Left ventricle myocardium inferior (tissue), 1 donor: ENCODE results near the gene GEN1. TPM values are rescaled to one million over a fixed set of nuclear protein-coding genes. Genes with fewer than 3 reads are reported as not detected.

Experiments
- DNase-seq: peaks from one replicate; pipeline ENCODE4 v3.0.0-alpha.2; 2020
- H3K27ac ChIP-seq: fragments of 200-600 bp; replicated peaks from 2 replicates; pipeline ENCODE4 v1.8.0; 2021
- H3K27me3 ChIP-seq: fragments of 200-600 bp; 2 replicates; pipeline ENCODE4 v1.8.0; 2021; ENCODE audit warnings: low read depth
- H3K36me3 ChIP-seq: fragments of 200-600 bp; 2 replicates; pipeline ENCODE4 v1.8.0; 2021
- H3K4me1 ChIP-seq: fragments of 200-600 bp; 2 replicates; pipeline ENCODE4 v1.8.0; 2021
- H3K4me3 ChIP-seq: fragments of 200-600 bp; 2 replicates; pipeline ENCODE4 v1.8.0; 2021; ENCODE audit warnings: mild to moderate bottlenecking, moderate library complexity
- H3K9me3 ChIP-seq: fragments of 200-600 bp; replicated peaks from 2 replicates; pipeline ENCODE4 v1.8.0; 2021
- intact Hi-C: fragments of 100-400 bp; cut with micrococcal nuclease; formaldehyde crosslinking; loops from one replicate; pipeline ENCODE4 v1.11.0; 2022
- total RNA-seq: library from RNA; stranded (reverse); fragmentation: NEBNext Ultra II Directional; extraction: Animal tissue kit (Norgen Biotek cat#: 25700); gene quantifications from one replicate; pipeline ENCODE4 v1.2.1, GENCODE V29; 2021
- TF ChIP-seq, protein P1 (sequence below): fragments of 200-600 bp; IDR thresholded peaks from 2 replicates; pipeline ENCODE4 v1.8.0; 2021; ENCODE audit warnings: antibody characterized with exemption, mild to moderate bottlenecking, borderline replicate concordance
- donor health status: DM: no; HTN: yes; CAD: no; lungs with severe emphysema.

Gene GEN1
- total RNA-seq, 1 donor from 2014 or later: 4.3 TPM

DNA sequence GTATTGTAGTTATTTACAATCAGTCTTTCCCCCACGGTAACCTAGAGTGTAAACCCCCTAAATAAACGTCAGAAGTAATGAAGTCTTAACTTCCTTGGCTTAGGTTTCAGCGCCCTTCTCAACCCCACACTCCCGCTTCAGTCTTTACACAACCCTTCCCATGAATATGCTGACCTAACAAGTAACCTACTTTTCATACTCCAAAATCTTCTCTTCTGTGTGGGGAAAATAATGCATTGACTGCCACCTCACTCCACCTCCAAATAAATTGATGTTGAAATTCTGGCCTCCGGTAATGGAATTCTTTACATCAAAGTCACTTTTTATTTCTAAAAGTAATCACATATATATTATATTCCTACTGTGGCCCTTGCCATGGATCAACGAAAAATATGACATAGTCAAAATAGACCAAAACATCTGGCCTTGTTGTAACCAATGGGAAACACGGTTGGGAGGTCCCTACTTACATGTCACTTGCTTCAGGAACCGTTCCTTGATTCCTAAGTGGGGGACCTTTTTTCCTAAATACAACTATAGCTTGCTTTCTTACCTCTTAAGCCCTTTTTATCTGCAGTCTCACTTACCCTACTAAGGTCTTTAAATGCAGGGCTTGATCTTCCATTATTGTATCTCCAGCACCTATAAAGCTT lies 961 bp downstream of the GEN1 start:
- H3K4me1 ChIP-seq: peaks cover 62% of the 10 kb centered on the region
- H3K9me3 ChIP-seq: no peaks in the 10 kb centered on the region
- TF ChIP-seq, protein P1, sequence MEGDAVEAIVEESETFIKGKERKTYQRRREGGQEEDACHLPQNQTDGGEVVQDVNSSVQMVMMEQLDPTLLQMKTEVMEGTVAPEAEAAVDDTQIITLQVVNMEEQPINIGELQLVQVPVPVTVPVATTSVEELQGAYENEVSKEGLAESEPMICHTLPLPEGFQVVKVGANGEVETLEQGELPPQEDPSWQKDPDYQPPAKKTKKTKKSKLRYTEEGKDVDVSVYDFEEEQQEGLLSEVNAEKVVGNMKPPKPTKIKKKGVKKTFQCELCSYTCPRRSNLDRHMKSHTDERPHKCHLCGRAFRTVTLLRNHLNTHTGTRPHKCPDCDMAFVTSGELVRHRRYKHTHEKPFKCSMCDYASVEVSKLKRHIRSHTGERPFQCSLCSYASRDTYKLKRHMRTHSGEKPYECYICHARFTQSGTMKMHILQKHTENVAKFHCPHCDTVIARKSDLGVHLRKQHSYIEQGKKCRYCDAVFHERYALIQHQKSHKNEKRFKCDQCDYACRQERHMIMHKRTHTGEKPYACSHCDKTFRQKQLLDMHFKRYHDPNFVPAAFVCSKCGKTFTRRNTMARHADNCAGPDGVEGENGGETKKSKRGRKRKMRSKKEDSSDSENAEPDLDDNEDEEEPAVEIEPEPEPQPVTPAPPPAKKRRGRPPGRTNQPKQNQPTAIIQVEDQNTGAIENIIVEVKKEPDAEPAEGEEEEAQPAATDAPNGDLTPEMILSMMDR: no peak
- DNase-seq: no peak
- H3K27me3 ChIP-seq: no peaks in the 10 kb centered on the region
- peak overlapping the region; percentile 97 for H3K27ac ChIP-seq
- intact Hi-C loops: no loop called here
- no peaks in the 10 kb centered on the region for H3K36me3 ChIP-seq
- peak overlapping the region; percentile 89 for H3K4me3 ChIP-seq

DNA sequence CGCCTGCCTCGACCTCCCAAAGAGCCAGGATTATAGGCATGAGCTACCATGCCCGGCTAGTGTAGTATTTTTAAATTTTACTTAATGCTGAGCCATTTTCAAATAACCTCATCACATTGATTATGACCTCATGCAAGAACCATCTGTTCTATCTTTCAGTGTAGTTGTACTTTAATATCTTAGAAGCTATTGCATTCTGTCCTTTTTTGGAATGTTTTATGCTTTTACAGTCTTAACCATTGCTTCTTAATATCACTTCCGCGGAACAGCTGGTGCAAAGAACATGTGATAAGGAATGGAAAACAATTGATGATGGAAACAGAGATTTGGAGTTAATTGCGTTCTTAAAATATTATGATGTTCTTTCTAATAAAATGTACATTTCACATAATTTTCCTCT lies 2.7 kb downstream of the GEN1 start:
- DNase-seq: no peak
- Histone ChIP-seq H3K4me1 (peaks cover 58% of the 10 kb centered on the region), H3K36me3 (no peaks in the 10 kb centered on the region), H3K9me3 (no peaks in the 10 kb centered on the region), H3K27me3 (no peaks in the 10 kb centered on the region), H3K27ac (no peak overlapping the region), H3K4me3 (no peak overlapping the region)
- TF ChIP-seq, protein P1: no peak
- intact Hi-C loops: no loop called here

DNA sequence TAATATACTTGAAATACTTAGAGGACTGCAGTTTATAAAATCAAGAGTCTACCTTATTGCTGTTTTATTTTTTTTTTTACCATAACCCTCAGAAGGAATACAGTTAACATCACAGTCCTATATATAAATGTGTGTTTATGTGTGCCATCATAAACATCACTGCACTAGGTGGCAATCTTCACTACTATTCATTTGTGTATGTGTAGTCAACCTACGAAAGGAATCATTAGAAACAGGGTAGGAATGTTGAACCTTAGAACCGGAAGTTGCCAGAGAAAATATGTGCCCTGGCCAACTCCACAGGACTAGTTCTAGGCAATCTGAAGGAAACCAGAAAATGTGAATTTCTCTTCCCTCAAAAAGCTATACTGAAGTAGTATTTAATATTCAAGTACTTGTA lies 3.4 kb downstream of the GEN1 start:
- peaks cover 52% of the 10 kb centered on the region for H3K4me1 ChIP-seq
- DNase-seq: no peak
- intact Hi-C loops: no loop called here
- TF ChIP-seq, protein P1: no peak
- peak overlapping the region; percentile 7 for H3K27ac ChIP-seq
- no peaks in the 10 kb centered on the region for H3K9me3 ChIP-seq
- no peak overlapping the region for H3K4me3 ChIP-seq
- H3K36me3 ChIP-seq: no peaks in the 10 kb centered on the region
- no peaks in the 10 kb centered on the region for H3K27me3 ChIP-seq

DNA sequence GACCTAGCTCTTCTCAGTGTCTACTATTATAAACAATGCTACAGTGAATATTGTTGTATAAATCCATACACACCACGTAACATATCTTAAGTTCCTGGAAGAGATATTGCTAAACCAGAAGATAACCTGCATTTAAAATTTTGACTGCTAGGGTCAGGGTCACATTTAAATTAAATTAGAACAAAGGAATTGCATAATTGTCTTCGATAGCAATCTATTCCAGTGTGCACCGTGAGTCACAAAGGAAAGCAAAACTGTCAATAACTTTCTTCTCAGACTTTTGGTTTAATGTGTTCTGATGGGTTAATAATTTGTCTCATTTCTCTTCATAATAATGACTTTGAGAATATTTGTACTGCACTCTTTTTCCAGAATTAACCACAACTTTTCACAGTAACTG lies 4.2 kb downstream of the GEN1 start:
- no peak overlapping the region for H3K27ac ChIP-seq
- H3K9me3 ChIP-seq: no peaks in the 10 kb centered on the region
- no peaks in the 10 kb centered on the region for H3K27me3 ChIP-seq
- intact Hi-C loops: no loop called here
- H3K4me3 ChIP-seq: no peak overlapping the region
- peaks cover 44% of the 10 kb centered on the region for H3K4me1 ChIP-seq
- no peak for DNase-seq
- TF ChIP-seq, protein P1: no peak
- no peaks in the 10 kb centered on the region for H3K36me3 ChIP-seq

DNA sequence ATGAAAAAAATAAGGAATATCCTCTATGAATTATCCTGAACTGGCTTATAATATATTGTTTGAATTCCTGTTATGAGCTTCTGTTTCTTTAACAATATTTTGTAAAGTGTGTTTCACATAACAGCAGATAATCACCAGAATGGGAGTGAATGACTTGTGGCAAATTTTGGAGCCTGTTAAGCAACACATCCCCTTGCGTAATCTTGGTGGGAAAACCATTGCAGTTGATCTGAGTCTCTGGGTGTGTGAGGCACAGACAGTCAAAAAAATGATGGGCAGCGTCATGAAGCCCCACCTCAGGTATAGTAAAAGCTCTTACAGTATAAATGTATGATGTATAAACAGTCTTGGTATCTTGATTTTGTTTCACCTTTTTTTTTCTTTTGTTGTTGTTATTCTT lies 5.9 kb downstream of the GEN1 start:
- TF ChIP-seq, protein P1: no peak
- Histone ChIP-seq H3K36me3 (no peaks in the 10 kb centered on the region), H3K9me3 (no peaks in the 10 kb centered on the region), H3K4me1 (peaks cover 31% of the 10 kb centered on the region), H3K27ac (no peak overlapping the region), H3K27me3 (no peaks in the 10 kb centered on the region), H3K4me3 (no peak overlapping the region)
- DNase-seq: no peak
- intact Hi-C loops: no loop called here
